Stimulated activated CD8-positive, alpha-beta memory T cell treated with anti-CD3 and anti-CD28 coated beads, Interleukin-15, amount 100 ng/mL, for 24 hours (primary cell): ENCODE measurements around the gene CHCHD6.

ENCODE experiments used
- DNase-seq: peaks from one replicate; pipeline ENCODE4 v3.0.0-alpha.2; 2020; ENCODE audit warnings: low read depth

The CHCHD6 gene

DNA sequence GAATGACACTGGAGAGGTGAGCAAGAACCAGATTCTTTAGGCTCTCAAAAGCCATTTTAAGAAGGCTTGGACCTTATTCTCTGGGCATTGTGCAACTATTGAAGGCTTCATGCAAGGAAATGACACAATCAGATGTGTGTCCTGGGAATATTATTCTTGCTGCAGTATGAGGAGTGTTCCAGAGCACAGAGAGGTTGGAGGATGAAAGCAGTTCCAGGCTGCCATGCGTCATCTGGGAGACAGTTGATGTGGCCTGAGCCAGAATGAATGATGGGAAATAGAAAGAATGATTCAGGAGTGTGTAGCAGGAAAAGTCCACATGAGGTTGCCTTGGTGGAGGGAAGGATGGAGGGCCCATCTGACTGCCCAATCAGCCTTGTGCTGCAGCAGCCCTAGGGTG, 123.1 kb downstream of the CHCHD6 start:
- DNase-seq: no peak

DNA sequence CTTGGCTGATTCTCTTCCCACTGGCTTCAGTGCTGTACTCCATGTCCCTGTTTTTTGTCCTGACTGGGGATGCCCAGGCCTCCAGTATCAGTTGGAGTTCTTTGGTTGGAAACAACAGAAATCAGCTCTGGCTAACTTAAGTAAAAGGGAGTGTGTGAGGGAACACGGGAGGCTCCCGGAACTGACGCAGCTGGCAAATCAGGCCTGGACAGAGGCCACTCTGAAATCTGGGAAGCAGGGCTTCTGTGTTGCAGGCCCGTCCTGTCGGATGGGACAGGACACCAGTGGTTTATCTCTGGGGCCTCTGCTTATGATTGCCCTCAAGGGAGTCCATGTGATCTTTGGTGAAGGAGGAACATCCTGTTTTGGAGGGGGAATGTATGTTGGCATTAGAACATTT, 124.3 kb downstream of the CHCHD6 start:
- DNase-seq: no peak

DNA sequence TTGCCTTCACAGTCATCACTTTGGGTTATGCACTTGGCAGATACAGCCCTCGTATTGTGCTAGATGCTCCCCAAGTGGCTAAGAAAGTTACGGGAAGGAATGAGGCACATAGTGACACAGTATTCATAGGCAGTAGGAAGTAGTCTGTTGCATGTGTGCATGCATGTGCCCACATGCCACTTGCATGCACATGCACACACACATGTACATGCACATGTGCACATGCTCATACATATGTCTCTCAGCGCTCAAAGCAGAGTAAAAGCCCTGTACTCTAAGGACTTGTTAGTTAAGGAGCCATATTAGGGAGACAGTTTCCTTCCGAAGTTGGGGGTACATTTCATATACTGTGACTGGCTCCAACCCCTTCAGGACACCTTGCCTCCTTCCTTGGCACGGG, 128.9 kb downstream of the CHCHD6 start:
- DNase-seq: no peak

DNA sequence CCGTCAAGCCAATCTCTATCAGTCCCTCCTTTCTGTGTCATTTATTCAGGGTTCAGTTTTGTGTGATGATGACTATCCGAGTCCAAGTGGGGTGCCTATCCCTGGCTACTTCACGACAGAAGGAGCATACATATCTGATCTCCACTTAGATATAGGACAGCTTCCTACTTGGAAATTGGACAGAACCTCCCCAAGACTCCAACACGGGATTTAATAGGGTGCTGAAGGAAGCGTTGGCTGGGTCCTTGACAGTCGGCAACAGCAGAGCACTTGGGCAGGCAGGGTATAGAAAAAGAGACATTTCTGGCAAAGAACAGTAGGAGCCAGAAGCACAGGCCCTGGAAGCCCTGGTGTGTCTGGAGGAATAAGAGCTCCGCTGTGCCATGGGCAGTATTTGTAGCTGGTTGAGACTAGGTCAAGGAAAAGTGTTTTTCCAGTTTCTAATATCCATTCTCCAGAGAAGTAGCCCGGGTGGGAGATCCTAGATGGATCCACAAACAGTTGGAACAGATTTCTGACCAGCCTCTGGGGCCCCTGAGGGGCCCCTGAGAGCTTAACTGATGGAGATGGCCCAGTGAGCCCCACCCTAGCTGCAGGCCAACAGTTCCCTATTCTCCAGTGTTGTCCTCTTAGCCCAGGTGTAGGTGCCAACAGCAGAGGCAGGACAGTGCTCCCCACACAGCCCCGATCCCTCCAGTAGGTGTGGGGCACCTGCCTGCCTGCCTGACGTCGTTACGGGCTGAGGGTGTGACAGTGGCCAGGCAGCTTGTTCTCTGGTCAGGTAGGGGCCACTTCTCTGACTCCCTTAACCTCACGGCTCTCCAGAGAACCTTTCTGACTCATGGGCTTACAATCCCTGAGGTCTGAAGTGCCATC, 130.8 kb downstream of the CHCHD6 start:
- no peak for DNase-seq

DNA sequence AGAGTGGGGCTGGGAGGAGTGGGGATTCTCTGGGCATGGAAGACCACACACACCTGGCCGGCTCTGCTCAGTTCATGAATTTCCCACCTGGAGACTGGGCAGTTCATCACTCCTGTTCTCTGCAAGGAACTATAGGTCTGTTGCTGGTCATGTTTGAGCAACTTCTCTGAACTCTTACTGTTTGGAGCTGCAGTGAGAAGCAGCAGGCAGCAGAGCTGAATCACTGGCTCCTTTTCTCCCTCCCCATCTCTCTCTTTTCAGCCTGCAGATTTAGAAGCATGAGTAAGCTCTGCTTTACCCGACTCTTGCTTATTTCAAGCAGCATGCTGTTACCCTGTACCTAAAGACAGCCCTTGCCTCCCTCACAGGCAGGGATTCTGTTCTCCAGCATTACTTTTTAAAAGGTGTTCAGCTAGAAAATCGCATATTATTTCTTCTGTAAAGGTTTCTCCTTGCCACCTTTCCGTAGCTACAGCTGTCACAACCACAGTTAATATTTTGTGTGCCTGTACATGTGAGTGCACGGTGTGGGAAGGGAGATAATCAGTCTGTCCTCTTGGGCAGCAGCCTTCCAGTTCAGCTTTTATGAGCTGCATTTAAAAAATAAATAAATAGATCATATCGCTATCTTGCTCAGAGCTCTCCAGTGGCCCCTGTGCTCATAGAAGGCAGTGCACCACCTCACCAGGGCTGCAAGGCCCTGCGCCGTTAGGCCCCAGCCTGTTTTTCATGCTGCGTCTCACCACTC, 131.6 kb downstream of the CHCHD6 start:
- DNase-seq: no peak

DNA sequence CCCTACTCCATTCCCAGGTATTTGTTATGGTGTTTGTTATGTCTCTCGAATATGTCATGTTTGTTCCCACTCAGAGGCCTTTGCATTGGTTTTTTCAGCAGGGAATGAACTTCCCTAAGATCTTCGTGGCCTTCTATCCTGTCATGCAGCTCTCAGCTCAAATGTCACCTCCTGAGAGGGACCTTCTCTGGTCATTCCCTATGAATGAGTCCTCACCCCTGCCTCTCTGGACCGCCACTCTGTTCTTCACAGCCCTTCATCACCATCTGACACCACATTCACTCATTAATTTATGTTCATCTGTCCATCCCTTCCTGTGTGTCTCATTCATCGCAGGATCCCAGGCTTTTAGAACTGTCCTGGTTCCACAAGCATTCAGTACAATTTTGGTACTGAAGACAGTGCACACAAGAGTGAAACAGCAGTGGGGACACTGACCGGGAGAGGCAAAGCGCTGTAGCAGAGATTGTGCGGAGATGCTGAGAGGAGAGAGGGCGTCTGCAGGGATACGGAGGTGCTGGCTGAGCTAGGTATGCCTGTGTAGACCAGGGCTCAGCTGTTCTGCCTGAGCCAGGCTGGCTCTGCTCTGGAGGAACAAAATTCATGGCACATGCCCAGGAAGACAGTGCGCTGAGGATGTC, 132.3 kb downstream of the CHCHD6 start:
- no peak for DNase-seq

DNA sequence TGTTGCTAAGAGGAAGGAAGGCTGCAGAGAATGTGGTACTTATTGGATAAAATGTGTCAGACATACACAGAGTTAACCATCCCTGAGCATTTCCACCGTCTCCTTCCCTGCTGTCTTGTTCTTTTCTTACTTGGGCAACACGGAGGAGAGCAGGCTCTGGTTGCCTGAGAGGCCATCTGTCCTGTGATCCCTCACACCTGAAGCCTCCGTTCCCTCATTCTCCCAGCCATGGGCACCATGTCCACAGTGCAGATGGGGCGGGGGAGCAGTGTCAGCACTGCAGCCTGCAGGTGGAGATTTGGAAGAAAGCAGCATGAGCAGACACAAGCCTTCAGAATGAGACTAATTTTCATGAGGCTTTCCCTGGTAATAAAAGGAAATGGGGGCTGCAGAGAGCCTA, 133.7 kb downstream of the CHCHD6 start:
- DNase-seq: no peak

DNA sequence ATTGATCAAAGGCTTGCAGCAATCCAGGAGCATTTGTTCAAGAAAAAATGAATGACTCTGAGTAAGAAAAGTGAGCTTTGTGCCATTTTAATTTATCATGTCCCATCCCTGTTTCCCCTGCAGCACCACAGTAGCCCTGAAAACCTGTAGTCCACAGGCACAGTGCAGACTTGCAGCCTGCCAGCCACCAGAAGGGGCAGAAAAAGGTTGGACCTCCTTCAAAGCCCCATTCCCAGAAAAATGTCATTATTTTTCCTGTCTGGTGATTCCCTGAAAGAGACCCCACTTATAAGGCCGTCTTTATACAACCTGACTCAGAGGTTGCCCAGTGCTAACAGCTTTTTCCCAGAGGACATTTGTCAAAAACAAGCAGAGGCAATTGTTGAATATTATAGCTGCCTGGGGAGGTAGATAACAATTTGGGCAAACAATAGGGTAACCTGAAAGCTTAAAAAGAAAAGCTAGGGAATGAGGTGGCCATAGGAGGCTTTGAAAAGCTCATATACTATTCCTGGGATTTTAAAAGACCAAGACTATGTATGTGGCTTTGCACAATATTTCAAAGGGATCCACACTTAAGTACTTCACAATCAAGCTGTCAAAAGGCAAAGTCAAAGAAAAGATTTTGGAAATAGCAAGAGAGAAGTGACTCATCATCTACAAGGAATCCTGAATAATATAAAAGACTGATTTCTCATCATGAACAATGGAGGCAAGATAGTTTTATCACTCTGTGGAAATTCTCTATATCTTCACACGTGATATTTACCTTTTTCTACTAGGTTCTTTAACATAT, 142.1 kb downstream of the CHCHD6 start:
- no peak for DNase-seq

DNA sequence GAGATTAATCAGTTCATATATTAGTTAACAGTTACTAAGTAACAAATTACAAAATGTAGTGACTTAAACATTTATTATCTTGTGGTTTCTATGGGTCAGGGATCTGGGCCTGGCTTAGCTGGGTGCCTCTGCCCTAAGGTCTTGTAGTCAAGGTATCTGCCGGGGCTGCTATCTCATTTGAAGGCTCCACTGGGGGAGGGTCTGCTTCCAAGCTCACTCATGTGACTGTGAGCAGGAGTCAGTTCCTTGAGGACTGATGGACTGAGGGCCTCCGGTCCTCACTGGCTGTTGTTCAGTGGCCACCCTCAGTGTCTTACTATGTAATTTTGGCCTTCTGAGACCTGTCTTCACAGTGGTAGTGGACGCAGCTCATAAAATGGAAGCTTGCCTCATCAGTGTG, 143.0 kb downstream of the CHCHD6 start:
- DNase-seq: no peak

DNA sequence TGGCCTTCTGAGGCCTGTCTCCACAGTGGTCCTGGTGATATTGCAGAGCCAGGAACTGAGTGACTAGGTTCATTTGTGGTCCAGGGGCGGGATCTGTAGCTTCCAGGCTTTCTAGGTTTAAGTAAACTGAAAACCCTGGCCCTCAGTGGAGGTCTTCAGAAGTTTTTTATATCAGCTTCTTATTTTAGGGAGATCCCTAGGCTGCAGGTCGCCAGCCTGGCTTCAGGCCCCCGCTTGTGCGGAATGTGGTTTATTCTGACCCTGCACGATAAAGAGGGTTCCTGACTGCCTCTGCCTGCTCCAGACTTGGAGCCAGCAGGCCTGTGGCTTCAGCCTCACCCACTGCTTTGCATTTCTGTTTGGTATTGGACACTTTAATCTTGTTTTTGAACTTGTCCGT, 145.0 kb downstream of the CHCHD6 start:
- no peak for DNase-seq

DNA sequence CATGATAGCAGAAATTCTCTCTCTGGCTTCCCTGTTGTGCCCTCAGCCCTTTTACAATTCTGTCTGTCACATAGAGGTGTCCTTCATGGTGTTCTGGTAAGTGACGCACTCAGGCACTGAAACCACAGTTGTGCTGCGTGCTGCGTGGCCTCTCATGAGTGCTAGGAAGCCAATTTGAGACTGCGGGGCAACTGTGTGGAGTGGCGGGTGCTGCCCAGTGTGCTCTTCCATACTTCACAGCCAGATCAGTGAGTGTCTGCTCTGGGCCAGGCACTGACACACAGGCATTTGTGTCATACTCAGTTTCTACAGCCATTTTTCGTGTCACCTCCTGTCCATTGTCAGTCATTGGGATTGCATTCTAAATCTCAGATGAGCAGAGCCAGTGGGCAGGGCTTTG, 145.7 kb downstream of the CHCHD6 start:
- no peak for DNase-seq

DNA sequence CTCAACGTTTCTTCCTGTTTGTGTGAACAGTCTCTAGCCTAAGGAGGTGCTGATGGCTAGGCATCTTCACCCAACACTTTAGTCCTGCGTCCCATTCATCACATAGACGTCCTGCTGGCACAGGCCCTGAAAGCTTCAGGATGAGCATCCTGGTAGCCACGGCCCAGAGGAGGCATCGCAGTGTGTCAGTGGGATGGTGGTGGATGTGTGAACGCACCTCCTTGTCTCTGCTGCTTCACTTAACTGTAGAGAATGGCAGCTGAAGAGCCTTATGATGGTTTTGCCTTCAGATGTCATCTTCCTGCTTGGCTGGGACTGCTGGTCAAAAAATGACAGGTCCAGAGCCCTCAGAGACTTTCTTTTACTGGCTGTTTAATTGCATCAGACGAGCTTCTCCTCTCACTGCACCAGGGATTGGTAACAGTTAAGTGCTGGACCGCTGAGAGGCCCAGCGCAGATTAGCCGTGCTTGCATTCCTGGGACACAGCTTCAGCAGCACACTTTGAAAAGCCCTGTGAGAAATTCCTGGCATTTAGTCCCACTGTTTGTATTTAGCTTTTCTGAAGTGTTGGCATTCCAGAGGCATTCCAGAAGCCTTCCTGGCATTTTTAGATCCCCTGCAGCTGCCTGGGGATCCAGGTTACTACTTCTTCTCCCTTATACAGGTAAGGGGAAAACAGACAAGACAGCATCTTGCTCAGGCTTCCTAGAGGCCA, 146.5 kb downstream of the CHCHD6 start:
- DNase-seq: no peak

DNA sequence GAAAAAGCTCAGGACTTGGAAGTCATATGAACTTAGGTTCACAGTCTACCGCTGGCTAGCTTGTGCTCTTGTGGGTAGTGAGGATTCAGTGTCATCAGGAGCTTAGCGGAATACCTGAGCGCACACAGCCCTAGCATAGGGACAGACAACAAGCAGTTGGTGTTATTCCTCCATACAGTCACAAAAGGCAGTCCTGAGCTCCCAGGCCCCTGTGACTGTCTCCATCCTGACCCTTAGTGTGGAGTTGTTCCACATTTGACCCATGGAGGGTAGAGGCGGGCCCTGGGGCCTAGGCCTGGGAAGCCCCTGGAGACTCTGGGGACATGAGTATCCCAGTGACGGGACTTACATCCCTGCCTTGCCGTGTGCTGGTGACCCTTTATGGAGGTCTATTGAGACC, 147.3 kb downstream of the CHCHD6 start:
- DNase-seq: no peak

DNA sequence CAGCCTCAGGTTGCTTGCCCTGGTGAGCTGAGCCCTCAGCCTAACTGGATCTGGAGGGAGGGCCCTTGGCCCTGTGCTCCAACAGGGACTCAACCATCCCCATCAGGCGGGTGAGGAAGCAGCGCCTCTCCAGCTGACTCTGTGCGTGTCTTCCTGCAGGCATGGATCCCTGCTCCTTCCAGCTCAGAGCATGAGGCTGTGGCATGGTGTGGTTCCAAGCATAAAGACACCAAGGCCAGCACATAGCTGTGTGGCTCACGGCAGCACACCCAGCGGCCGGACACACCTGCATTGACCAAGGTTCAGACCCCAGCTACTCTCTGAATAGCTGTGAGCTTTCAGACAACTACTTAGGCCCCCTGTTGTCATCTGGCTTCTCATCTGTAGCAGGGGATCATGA, 147.9 kb downstream of the CHCHD6 start:
- no peak for DNase-seq

DNA sequence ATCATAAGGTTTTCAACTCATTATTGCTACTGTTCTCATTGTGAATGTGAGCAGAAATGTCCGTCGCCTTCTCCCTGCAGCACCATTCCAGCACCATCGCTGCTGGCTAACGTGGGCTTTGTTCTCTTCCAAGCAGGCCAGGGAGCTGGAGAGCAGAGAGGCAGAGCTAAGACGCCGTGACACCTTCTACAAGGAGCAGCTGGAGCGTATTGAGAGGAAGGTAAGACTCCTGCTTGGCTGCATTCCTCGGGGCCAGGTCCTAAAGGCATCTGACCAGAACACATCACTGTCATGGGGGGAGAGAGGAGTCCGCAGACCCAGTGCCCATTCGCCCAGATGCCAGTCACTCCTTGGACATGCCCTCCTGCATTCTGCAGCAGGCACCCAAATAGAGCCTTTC, 148.5 kb downstream of the CHCHD6 start:
- no peak for DNase-seq

DNA sequence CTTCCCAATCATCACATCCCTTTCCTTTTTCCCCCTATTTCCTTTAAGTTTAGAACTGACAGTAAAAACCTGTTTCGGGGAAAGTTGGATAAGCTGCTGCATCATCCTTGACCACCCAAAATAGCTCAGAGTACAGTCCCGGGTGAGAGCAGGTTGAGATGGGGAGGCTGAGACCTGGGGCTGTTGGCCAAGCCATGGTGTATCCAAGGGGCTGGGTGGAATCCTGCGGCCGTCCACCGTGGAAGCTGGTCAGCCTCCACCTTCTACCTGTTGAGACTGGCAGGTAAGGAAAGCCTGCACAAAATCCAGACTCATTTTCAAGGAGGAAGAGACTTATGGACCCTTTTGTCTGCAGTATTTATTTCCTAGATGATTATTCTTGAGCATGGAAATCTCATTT, 150.6 kb downstream of the CHCHD6 start:
- no peak for DNase-seq

DNA sequence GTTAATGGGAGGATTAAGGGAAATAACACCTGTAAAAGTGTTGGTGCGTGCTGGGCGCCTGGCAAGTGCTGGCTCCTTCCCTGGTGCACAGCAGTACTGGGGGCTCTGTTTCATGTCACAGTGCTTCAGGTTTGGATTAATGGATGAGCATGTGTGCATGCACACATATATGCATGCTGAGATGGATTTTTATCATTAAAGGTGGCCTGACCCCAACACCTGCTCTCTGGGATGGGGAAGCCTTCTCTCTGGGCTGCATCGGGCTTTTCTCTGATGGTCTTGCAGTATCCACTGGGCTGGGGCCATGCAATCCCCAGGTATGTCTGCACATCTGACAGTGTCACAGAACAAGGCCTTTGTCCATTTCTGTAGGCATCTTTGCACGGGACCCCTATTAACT, 151.3 kb downstream of the CHCHD6 start:
- DNase-seq: no peak

DNA sequence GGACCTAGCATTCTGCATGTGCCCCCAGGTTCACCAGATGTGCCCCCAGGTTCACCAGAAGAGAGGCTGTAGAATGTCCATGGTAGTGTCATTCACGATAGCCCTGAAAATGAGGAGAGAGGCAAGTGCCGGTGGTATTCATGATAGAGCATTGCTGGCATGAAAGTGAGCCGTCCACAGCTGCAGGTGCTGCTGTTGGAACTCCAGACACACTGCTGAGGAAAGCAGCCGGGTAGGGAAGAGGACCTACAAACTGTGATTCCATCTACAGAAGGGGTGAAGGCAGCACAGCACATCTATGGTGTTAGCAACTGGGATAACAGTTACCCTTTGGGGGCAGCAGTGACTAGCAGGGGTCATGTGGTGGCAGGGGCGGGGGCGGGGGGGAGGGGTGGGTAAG, 153.9 kb downstream of the CHCHD6 start:
- no peak for DNase-seq

DNA sequence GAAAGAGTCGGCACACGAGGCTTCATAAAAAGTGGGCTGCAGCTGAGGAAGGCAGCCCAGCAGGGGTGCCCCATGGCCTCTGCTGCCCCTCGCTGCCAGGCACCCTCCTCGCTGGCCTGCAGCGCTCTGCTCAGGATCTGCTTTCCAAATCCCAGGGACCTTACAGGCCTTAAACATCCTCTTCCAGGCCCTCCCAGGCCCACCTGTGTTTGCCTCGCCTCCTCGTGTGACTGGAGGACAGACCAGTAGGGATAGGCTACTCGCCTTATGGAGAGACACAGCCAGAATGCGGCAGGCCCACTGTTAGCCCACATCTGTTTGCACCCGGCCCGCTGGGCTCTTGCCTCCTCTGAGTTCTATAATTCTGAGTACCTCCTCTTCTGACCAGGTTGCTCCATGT, 154.4 kb downstream of the CHCHD6 start:
- no peak for DNase-seq

DNA sequence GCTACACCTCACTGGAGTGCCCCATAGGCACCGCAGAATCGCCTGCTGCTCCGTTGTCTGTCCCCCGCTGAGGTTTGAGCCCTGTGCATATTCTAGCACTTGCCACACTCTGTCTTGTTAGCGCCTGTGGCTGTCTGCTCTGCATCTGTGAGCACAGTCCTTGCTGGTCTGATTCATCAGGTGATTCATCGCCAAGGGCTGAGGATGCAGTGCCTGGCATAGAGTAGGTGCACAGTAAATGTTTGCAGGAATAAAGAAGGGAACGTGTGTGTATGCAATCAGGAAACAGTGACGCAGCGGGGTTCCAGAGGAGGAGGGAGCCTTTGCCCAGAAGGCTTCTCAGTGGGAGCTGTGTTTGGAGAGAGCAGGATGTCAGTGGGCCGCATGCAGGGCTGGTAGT, 154.8 kb downstream of the CHCHD6 start:
- no peak for DNase-seq

DNA sequence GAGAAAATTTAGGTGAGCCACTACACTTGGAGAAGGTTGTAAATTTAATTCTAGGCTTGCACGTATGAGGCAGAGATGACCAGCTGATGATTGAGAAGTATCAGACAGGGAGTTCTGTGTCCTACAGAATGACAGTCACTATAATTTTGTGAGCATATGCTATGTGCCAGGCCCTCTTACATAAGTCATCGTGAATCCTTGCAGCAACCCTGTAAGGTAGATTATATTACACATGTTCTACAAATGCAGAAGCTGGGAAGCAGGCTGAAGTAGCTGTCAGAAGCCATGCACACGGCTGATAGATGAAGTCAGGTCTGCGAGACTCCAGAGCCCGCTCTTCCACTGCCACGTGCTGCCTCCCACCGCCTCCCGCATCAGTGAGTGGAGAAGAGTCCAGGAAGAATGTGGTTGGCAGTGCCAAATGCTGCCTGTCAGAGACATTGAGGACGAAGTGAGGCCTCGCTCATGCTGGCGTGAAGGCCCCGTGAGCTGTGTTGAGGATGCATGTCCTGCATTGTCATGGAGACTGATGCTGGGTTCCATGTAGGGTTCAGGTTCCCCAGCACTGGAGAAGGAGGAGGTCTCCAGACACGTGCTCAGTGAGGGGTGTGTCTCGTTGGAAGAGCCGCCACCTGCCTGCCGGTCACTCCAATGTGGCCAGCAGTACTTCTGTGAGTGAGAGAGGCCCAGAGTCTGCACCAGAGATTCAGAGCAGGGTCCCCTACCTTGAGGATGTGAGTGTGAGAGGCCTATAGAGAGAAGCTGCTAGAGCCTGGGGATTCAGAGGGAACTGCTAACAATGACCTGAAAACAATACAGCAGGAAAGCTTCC, 155.6 kb downstream of the CHCHD6 start:
- DNase-seq: no peak
